Measurements from ENCODE around the gene COL6A6.
"Not testable (repeated sequence)": the region's sequence is repeated elsewhere in the genome, so short reads cannot be mapped to it uniquely, and the experiment has no call there.

COL6A6 gene

DNA sequence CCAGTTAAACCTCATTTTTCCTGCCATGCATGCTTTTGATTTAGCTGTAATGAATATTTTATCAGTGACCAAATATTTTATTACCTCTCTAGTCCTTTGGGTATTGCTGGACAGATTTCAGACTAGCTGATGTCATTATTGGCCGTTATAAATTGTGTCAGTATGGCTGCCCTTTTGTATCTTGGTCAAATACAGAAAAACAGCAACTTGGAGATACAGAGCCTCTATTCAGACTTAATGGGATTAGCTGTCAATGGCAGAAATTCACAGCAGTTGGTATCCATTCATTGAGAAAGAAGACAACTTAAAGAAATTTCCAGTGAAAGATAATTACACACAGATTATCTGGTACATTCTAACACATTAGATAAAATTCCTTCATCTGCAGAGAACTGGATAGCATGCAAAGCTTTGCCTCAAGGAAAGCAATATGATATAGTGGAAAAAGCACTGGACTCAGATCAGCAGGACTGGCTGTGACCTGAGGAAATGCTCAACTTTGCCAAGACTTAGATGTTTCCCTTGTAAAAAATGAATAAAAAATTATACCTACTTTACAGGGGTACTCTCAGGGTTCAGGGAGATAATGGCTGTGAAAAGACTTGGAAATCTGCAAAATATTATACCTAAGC, 20.8 kb downstream of the COL6A6 start:
- DNase-seq (ENCODE audit: low read depth), result no peak

- no peak for DNase-seq (ENCODE audit: low read depth)
These were observed 22.0 kb downstream of the COL6A6 start for GRCh38 chr3:130539005-130539404.

DNA sequence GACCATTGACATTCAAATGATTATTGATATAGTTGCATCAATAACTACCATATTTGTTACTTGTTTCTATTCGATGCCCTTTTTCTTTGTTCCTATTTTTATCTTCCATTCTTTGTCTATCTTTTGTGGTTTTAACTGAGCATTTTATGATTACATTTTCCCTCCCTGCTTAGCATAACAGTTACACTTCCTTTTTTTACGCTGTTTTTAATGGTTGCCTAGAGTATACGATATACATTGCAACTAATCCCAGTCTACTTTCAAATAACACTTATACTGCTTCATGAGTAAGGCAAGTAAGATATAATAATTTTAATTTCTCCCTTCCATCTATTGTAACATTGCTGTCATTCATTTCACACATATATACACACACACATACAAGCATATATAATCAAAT, 26.3 kb downstream of the COL6A6 start:
- no peak for DNase-seq (ENCODE audit: low read depth)

- no peak for DNase-seq (ENCODE audit: low read depth)
These were observed 30.1 kb downstream of the COL6A6 start for GRCh38 chr3:130546920-130547679.

GRCh38 chr3:130547680-130548065, 30.7 kb downstream of the COL6A6 start:
- DNase-seq (ENCODE audit: low read depth), result not testable (repeated sequence)

- no peak for DNase-seq (ENCODE audit: low read depth)
These were observed 31.4 kb downstream of the COL6A6 start for GRCh38 chr3:130548356-130548755.

GRCh38 chr3:130557336-130558035, 40.5 kb downstream of the COL6A6 start:
- DNase-seq (ENCODE audit: low read depth), result no peak

DNA sequence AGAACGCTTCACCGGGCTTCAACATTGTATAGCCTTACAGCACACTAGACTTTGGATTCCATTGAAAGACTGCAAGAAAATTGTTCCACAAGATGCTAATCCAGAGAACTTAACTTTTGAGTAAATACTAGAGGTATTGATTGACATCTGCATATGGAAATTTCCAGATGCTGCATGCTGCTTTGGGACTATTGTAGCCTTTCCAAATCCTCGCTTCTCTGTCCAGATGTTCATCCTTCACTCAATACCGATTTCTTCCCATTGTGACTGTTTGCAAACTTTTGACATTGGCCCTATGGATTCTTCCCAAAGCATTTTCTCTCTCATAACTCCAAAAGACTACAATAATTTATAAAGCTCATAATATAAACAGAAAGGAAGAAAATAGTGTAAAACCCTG, 41.4 kb downstream of the COL6A6 start:
- no peak for DNase-seq (ENCODE audit: low read depth)

DNA sequence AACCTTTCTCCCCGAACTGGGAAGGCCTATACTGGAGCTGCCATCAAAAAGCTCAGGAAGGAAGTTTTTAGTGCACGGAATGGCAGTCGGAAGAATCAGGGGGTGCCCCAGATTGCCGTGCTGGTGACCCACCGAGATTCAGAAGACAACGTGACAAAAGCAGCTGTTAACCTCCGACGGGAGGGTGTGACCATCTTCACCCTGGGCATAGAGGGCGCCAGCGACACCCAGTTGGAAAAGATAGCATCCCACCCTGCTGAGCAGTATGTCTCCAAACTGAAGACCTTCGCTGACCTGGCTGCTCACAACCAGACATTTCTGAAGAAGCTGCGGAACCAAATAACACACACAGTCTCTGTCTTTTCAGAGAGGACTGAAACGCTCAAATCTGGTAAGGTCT, 48.2 kb downstream of the COL6A6 start:
- DNase-seq (ENCODE audit: low read depth), result no peak
